Lower leg skin (tissue), 3 donors: Measurements from ENCODE around the gene ABCC4.

Experiments used
- POLR2A ChIP-seq, 2 donors: fragments of 450-650 bp; IDR thresholded peaks; one replicate each; pipeline ENCODE4 v1.6.1; 2016 to 2017; ENCODE audit warnings: antibody characterized with exemption in 2 of 2, mild to moderate bottlenecking in 1 of 2, moderate library complexity in 1 of 2
- TF ChIP-seq, protein P1 (sequence below), 3 donors: fragments of 450-650 bp; IDR thresholded peaks; one replicate each; pipeline ENCODE4 v1.5.1; 2016; ENCODE audit warnings: antibody characterized with exemption in 3 of 3, mild to moderate bottlenecking in 3 of 3, moderate library complexity in 2 of 3

DNA sequence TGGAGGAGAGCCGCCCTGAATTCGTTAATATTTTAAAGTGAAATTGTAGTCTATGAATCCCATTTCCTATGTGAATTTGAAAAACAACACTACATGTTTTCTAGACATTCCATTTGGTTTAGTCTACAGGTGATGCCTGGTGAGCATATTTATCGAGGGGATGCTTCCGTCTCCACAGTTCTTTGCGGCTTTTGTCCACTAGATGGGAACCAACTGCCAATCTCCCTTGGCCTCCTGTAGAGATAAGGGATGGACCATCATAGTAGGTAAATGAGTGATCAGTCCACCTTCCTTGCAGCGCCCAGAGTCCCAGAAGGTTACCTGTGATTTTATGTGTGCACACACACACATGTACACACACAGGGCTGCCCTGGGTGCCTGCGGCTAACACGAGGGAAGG is 299.1 kb downstream of the ABCC4 start:
- TF ChIP-seq, protein P1, sequence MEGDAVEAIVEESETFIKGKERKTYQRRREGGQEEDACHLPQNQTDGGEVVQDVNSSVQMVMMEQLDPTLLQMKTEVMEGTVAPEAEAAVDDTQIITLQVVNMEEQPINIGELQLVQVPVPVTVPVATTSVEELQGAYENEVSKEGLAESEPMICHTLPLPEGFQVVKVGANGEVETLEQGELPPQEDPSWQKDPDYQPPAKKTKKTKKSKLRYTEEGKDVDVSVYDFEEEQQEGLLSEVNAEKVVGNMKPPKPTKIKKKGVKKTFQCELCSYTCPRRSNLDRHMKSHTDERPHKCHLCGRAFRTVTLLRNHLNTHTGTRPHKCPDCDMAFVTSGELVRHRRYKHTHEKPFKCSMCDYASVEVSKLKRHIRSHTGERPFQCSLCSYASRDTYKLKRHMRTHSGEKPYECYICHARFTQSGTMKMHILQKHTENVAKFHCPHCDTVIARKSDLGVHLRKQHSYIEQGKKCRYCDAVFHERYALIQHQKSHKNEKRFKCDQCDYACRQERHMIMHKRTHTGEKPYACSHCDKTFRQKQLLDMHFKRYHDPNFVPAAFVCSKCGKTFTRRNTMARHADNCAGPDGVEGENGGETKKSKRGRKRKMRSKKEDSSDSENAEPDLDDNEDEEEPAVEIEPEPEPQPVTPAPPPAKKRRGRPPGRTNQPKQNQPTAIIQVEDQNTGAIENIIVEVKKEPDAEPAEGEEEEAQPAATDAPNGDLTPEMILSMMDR (IDR thresholded peaks at IDR 0.05), result no peak
- TF ChIP-seq POLR2A (IDR thresholded peaks at IDR 0.05), result no peak
